DLD1 (cell line): ENCODE data around the gene POLR3C.
"Not testable (repeated sequence)": the region's sequence is repeated elsewhere in the genome, so short reads cannot be mapped to it uniquely, and the experiment has no call there.

ENCODE experiments used
- in situ Hi-C: cut with HindIII; loops from 2 replicates; pipeline ENCODE4 v1.10.0; 2017; ENCODE audit warnings: low sequenced_read_pairs

POLR3C gene

DNA sequence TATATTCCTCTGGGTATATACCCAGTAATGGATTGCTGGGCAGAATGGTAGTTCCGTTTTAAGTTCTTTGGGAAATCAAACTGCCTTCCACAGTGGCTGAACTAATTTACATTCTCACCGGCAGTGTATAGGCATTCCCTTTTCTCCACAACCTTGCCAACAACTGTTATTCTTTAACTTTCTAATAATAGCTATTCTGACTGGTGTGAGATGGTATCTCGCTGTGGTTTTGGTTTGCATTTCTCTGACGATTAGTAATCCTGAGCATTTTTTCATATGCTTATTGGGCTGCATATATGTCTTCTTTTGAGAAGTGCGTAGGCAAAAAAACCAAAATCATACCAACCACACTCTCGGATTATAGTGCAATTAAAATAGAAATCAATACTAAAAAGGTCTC lies 5.9 kb upstream of the POLR3C start:
- in situ Hi-C loops, result not testable (repeated sequence)

DNA sequence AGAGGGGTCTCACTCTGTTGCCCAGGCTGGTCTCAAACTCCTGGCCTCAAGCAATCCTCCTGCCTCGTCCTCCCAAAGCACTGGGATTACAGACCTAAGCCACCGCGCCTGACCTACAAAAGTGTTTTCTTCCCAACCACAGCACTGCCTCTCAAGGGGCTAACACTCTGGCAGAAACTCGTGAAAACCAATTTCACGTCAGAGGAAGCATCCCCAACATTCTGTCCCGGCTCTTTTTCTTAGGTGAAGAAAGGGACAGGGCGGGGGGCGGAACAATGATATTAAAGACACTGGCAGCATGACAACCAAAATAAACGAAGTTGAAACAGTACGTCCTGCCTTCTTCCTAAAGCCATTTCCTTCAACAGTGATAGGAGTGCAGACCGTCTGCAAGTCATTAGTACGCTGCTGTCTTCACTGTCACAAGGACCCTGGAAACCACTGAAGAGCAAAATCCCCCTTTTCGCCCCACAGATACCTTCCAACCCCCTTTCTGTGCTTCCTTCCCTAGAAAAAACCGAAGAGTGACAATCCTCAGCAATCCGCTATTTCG lies 1.1 kb upstream of the POLR3C start:
- in situ Hi-C loops, result not testable (repeated sequence)

DNA sequence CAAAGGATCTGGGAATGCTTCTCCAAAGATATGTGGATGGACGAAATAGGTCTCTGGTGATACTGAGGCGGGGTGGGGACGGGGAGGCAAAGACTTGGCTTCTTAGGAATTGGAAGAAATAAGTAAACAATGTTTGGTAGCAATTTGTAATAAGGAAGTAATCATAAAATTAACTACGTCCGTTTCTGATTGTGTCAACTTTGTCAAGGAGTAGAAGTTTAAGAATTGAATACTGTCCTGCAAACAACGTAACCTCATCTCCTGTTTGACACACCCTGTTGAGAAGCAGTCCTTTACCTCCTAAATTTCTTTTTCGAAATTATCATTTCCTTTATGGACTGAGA lies 471 bp downstream of the POLR3C start:
- in situ Hi-C loops, result no loop called here

DNA sequence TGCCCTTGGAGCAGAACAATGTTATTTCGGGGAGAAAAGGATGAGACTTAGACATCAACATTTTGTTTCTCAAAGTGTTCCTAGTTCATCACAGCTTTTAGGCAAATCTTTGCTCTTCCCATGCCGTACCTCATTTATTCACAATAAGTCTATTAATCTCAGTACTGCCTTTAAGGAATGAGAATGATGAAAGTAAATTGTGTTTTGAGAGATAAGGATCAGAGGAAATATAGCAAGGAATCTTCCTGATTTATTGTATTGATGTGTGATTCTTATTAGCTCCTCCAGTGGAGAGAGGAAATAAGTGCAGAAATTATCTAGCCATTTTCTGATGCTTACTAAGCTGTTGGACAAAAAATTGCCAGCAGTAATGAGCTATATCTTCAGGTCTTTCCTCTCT lies 2.0 kb downstream of the POLR3C start:
- in situ Hi-C loops, result no loop called here

DNA sequence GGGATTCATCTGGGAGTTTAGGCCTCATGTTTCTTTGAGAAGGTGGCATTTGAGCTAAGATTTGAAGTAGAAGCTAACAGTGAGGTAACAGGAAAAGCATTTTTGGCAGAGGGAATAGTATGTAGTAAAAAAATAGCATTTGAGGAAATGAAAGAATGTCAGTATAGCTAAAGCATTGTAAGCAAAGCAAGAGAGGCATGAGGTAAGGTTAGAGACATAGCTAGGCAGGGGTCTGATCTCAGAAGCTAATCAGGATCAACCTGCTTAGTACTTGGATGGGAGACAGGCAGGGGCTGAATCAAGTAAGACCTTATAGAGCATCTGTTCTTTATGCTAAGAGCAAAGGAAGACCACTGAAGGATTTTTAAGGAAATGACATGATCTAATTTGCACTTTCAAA lies 4.0 kb downstream of the POLR3C start:
- in situ Hi-C loops, result no loop called here

DNA sequence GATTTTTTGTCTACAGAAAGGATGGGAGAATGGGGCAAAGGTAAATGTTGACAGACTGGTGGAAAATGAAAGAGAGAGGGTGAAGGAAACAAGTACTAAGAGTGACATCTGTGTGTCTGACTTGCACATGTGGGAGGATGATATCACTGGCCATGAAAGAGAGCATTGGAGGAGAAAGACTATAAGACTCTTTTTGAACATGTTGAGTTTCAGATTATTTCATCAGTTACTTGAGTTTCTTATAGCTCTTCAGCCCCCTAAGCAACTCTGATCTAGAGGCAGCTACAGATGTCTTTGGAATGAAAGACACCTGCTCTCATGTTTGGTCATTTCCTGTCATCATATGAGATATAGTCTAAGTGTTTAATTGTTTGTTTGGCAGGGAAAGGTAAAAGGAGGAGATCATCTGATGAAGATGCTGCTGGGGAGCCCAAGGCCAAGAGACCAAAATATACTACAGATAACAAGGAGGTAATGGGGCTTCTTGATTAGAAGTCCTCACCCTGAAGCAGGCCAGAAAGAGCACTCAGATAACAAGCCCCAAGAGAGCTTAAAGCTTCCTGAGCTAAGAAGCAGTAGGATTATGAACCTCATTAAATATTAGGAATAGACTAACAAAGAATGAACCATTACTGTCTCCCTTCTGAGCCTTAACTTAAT lies 4.5 kb downstream of the POLR3C start:
- in situ Hi-C loops, result no loop called here

DNA sequence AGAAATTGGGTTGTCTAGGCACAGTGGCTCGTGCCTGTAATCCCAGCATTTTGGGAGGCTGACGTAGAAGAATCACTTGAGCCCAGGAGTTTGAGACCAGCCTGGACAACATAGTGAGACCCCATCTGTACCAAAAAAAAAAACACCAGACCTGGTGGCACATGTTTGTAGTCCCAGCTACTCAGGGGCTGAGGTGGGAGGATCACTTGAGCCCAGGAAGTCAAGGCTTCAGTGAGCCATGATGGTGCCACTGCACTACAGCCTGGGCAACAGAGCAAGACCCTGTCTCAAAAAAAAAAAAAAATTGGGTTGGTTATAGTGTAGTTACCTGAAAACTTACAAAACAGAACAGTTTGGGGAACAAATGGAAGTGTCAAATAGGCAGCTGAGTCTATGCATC lies 6.8 kb downstream of the POLR3C start:
- in situ Hi-C loops, result not testable (repeated sequence)

DNA sequence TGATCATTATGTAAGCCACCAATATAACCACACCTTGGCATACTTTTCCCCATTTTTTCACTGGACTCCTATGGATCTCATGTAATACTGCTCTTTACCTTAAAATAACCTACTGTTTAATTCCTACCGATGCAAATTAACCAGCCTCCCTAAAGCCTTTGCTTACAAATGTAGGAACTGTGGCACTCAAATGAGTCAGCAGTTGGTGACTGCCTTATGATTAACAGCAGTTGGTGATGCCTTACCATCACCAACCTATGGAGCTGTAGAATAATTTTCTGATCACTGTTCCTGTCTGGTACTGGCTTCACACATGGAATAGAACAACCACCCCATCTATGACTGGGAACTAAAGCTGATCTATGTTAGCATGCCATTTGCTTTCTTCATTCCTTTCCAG lies 13.7 kb downstream of the POLR3C start:
- in situ Hi-C loops, result no loop called here

DNA sequence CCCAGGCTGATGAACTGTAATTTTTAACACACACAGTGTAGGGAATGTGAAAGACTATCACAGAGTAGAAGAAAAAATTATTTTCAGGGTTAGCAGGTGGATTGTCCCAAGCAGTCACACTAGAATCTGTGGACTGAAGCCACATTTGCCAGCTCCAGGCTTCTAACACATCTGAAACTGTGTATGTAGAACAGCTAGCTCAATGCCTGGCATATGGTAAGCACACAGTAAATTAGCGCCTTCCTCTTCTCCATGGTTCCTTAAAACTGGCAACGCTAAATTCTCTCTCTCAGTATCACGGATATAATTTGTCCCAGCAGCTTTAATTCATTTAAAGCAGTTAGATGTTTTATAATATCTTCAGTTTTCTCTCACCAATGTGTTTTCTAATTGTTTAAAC lies 19.0 kb downstream of the POLR3C start:
- in situ Hi-C loops, result no loop called here

DNA sequence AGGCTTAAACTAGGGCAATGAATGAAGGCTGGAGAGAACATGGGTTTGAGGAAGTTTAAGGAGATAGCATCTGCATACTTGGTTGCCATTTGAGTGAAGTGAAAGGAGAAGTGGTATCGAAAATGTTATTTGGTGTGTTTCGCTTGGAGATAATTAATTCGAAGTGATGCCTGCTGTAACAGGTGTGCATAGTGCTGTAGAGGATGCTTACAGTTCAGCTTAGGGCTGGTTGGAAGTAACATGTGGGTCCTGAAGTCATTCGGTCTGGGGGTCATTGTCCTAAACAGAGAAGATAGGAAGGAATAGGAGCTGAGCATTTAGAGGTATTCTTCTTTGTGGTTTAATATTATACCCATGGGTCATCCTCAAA lies 21.1 kb downstream of the POLR3C start:
- in situ Hi-C loops, result no loop called here

DNA sequence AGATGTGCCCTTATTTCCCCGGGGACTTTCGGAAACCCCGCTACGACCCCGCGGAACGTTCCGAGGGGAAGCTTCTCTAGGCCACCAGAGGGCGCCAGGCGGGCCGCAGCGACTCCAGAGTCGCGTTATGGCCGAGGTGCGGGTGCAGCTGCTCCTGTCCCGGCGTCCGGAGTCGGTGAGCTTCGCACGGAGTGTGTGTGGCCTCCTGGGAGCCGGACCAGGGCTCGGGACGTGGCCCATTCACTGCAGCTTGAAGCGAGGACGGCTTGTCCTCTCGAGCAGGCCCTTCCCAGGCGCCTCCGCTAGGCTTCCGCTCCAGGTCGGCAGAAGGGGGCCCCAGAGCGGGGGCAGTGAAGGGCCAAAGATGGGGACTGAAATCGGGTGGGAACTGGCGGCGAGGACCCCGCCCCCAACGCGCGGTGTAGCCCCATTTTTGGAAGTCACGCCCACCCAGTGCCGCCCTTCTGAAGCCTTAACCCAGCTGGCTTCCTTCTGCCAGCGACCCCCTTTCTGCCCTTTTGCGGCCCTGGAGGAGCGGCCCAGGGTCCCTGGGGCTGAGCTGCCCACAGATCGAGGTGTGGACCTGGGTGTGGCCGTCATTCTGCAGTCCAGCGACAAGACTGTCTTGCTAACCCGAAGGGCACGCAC lies 21.6 kb downstream of the POLR3C start, which contains the start of gene NUDT17:
TSS of gene NUDT17 (plus strand) at position 117 of the 648 bp plus-strand sequence. CDS start at position 128, 11 bp downstream.
- in situ Hi-C loops, result no loop called here

DNA sequence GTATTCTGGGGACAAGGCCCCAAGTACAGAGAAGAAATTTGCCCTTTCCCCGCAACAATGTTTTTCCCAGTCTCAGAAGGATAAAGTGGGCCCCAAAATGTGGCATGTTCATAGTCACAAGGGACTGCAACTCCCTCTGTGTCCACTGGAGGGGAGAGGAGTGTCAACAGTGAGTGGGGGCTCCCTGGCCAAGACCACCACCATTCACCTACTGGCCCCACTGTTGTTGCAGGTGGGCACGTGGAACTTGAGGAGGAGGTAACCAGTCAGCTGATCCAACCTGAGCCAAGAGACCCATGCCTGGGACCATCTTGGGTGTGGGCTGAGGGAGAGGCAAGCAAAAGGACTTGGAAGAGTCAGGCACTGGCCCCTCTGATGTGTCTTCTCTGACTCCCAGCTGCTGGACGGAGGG lies 22.2 kb downstream of the POLR3C start:
- in situ Hi-C loops, result no loop called here

DNA sequence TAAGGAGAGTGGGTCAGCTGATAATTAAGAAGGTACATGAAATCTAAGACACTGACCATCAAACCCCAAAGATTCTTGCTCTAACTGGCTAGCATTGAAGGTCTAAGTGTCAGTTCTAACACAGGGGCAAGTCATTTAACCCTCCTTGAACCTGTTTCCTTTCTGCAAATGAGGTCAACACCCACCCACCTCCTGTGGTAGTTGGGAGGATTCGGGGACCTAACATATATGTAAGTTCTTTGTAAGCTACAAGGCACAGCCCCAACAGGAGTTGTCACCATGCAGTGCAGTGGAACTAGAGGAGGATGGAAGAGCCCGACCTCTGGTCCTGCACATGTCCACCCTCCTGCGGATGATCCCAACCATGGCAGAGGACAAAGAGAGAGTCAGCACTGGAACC lies 23.8 kb downstream of the POLR3C start:
- in situ Hi-C loops, result no loop called here

DNA sequence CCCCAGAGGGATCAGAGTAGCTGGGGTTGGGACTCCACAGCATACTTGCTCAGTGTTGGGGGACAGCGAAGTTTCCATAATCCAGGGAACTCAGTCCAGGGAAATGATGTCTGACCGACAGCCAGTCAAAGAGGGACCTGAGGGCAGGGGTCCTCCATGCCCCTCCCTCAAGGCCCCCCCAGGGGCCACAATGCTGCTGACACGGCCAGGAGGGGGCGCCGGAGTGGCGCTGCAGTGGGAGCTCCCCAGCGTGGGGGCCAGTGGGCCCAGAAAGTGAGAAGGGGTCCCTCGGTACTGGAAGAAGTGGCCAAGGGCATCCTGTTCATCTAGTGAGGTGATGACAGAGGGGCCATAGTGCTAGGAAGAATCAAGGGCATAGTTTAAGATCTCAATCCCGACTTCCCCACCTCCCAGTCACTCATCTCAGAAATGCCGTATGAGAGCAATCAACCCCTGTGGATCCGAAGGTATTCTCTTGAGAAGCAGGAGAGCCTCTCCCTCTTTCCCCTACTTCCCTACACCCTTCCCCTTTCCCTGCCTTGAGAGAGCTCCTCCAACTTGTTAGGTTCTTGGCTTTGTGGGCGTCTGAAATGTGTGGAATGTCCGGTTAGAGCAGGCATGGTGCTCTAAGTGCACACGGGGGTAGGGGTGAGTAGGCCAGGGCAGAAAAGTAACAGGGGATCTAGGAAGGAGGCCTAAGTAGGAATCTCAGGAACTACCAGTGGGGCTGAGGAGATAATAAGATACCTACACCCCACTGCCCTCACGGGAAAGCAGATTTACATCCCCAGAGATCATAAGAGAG lies 25.6 kb downstream of the POLR3C start:
- in situ Hi-C loops, result no loop called here

DNA sequence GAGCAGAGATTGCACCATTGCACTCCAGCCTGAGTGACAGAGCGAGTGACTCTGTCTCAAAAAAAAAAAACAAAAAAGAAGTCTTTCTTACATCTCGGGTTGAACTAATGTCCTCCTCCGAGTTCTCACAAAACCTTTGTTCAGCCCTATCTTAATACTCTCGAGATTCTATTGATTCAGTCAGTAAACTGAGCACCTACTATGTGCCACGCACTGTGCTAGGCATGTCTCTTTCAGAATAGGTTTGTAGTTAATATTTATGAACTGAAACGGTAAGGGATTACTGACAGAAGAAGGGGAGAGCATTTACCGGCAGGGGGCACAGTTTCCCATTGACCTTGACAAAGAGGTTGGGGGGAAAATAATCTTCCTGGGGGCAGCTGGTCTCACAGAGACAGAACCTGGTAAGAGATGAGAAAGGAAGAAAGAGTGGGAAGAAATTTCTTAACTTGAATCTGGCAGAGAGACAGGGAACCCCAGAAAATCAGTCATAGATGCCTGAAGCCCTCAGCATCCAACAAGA lies 31.5 kb downstream of the POLR3C start:
- in situ Hi-C loops, result loop anchor here (5.0 kb wide), 1 partner anchor 107 kb away; the partner anchor contains the start of genes ANKRD34A and POLR3GL

DNA sequence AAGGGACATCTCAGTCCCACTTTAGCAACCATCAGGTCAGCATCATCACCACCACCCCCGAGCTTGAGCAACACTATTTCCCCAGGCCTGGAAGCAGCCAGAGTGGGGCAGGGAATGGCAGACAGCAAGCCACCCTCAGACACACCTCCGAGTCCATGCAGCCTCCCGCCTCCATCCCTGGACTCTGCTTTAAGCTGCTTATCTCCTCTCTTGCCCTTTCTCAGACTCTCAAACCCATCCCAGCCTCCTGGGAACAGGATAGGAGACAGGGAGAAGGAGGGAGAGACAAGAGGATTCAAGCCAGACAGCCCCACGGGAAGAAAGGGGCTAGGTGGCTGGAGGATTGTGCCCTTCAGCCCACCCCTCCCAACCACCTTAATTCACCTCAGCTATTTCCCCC lies 33.2 kb downstream of the POLR3C start:
- in situ Hi-C loops, result loop anchor here (5.0 kb wide), 1 partner anchor 105 kb away; the partner anchor contains the start of genes ANKRD34A and POLR3GL

DNA sequence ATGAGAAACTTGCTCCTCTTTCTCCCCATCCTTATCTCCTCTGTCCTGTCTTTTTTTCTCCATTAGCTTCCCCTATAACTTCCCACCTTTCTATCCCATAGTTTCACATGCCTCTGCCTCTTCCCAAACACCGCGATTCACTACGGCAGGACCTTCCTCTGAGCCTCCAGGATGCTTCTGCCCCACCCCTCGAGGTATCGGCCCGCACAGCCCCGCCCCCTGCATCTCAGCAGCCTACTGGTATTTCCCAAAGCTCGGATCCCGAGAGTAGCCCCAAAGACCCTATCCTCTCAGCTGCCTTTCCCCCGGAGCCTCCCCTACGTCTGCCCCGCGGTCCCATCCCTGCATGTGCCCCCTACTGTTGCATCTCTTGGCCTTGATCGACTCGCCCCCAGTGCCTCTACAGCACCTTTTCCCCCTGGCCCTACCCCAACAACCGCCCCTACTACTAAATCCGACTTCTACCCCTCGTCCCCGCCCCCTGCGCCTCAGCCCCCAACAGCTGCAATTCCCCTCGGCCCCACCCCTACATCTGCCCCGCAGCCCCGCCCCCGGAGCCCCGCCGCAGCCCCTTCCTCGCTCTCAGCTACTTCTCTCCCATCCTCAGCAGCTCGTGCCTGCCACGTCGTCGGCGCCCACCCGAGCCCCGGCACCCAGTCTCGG lies 34.4 kb downstream of the POLR3C start:
- in situ Hi-C loops, result loop anchor here (5.0 kb wide), 1 partner anchor 104 kb away; the partner anchor contains the start of genes ANKRD34A and POLR3GL

DNA sequence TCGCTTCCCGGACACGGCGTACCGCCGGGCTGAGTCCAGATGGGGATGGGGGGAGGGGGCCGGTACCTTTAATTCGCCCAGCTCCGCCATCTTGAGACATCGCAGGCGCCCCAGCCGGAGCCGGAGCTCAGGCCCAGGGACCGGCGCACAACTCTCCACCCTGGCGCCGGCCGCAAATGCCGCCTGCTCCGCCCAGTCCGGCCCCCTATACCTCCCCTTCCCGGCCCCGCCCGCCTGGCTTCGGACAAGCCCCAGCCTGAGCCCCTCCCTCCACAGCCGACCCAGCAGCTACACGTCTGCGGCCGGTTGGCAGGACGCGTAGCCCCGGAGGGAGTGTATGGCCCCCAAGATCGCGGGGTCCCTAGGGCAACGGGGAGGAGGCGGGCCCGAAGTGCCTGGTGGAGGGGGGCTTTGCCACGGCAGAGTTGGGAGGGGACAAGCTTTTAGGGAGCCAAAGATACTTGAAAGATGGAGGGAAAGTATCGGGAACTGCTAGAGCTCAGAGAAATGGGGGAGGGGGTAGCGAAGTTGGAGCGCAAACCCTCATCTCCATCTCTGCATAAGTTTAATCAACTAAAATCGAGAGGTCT lies 35.0 kb downstream of the POLR3C start, which contains the start of gene PIAS3:
TSS of gene PIAS3 (minus strand) at position 181 of the 590 bp plus-strand sequence. CDS start at position 90, 91 bp downstream.
- in situ Hi-C loops, result loop anchor here (5.0 kb wide), 1 partner anchor 103 kb away; the partner anchor contains the start of genes ANKRD34A and POLR3GL

DNA sequence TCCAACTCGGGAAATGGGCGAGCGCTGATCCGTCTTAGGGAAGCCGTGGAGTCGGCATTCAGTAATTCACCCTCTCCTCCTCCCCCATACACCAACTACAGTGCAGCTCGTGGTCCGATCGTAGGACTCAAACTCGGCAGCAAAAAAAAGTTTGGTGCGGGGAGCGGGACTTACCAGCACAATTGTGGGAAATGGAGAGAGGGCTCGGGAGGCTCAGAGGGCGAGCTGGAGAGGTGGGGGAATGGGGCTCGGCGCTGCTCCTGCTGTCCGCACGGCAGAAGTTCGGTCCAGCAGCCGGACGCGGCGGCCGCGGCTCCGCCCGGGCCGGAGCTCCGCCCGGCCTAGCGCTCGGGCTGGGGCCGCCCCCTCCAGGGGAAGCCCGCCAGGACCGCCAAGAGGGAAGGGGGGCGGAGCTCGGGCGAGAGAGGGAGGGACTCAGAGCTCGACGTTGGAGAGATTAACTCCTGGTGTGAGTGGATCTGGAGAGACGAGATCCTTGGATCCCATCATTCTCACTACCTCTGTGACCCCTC lies 35.6 kb downstream of the POLR3C start:
- in situ Hi-C loops, result loop anchor here (5.0 kb wide), 1 partner anchor 103 kb away; the partner anchor contains the start of genes ANKRD34A and POLR3GL
